Activated naive CD8-positive, alpha-beta T cell treated with anti-CD3 and anti-CD28 coated beads, Interleukin-2, amount 10 ng/mL, durations not matched to agents 7 days and 5 days (primary cell): ENCODE data around the gene ICE2. TPM values are rescaled to one million over a fixed set of nuclear protein-coding genes. Genes with fewer than 3 reads are reported as not detected.
"Not testable (repeated sequence)": the region's sequence is repeated elsewhere in the genome, so short reads cannot be mapped to it uniquely, and the experiment has no call there.

Source experiments
- ATAC-seq: fragments of 150-1000 bp; cut with Tn5 transposase; one replicate; pipeline ENCODE4 v1.10.0; 2021; ENCODE audit warnings: low read depth, moderate library complexity
- POLR2A ChIA-PET: fragments of 350-600 bp; sonication (Branson Sonifier 250); formaldehyde crosslinking; loops from one replicate; lab custom pipeline; 2021; ENCODE audit warnings: antibody characterized with exemption; lab: Charles Lee
- DNase-seq: peaks from one replicate; pipeline ENCODE4 v3.0.0; 2021
- H3K27ac Mint-ChIP-seq: one replicate; pipeline ENCODE4 v1.8.0; 2022; ENCODE audit warnings: mild to moderate bottlenecking, mixed read lengths
- H3K27me3 Mint-ChIP-seq: one replicate; pipeline ENCODE4 v1.8.0; 2022; ENCODE audit warnings: mild to moderate bottlenecking, moderate library complexity, mixed read lengths
- H3K36me3 Mint-ChIP-seq: one replicate; pipeline ENCODE4 v1.8.0; 2021; ENCODE audit warnings: mild to moderate bottlenecking, mixed read lengths
- H3K4me1 Mint-ChIP-seq: one replicate; pipeline ENCODE4 v1.8.0; 2021; ENCODE audit warnings: mixed read lengths
- H3K4me3 Mint-ChIP-seq: one replicate; pipeline ENCODE4 v1.8.0; 2022; ENCODE audit warnings: mild to moderate bottlenecking, moderate library complexity, mixed read lengths
- H3K9me3 Mint-ChIP-seq: one replicate; pipeline ENCODE4 v1.8.0; 2021; ENCODE audit warnings: mixed read lengths
- total RNA-seq, 2 experiments: library from RNA; stranded (reverse); gene quantifications; one replicate each; pipeline ENCODE4 v1.2.3, GENCODE V29; 2021

ICE2 gene
- total RNA-seq, 2 experiments from 2014 or later: 65.1 to 81.4 TPM

- Mint-ChIP-seq H3K9me3 (peaks cover 2% of the 10 kb centered on the region), H3K4me1 (peaks cover 12% of the 10 kb centered on the region), H3K4me3 (no peak overlapping the region), H3K27ac (no peak overlapping the region), H3K36me3 (peaks cover 7% of the 10 kb centered on the region), H3K27me3 (peaks cover 7% of the 10 kb centered on the region)
- POLR2A ChIA-PET: interaction anchor here (5.8 kb wide), 1 partner anchor 9 kb away, joined by 46 read pairs; the partner anchor contains the start of gene ANXA2
- no peak for DNase-seq
- ATAC-seq: no peak
Observed at GRCh38 chr15:60406513-60407414, 72.2 kb downstream of the ICE2 start.

- POLR2A ChIA-PET: no interaction called here
- DNase-seq (no peak), ATAC-seq (no peak)
- Mint-ChIP-seq H3K27me3 (peaks cover 7% of the 10 kb centered on the region), H3K27ac (no peak overlapping the region), H3K9me3 (peaks cover 2% of the 10 kb centered on the region), H3K4me1 (peaks cover 12% of the 10 kb centered on the region), H3K36me3 (peaks cover 7% of the 10 kb centered on the region), H3K4me3 (no peak overlapping the region)
Observed at GRCh38 chr15:60405399-60405798, 73.5 kb downstream of the ICE2 start.

GRCh38 chr15:60404351-60404750 lies 74.6 kb downstream of the ICE2 start:
- H3K4me3 Mint-ChIP-seq, H3K36me3 Mint-ChIP-seq, H3K27ac Mint-ChIP-seq, H3K27me3 Mint-ChIP-seq, POLR2A ChIA-PET, H3K9me3 Mint-ChIP-seq, DNase-seq, ATAC-seq: not testable (repeated sequence)
- H3K4me1 Mint-ChIP-seq: peaks cover 12% of the 10 kb centered on the region

GRCh38 chr15:60400944-60401343 lies 78.0 kb downstream of the ICE2 start:
- Mint-ChIP-seq H3K27me3 (peaks cover 9% of the 10 kb centered on the region), H3K36me3 (peaks cover 6% of the 10 kb centered on the region), H3K4me1 (peaks cover 16% of the 10 kb centered on the region), H3K27ac (no peak overlapping the region), H3K4me3 (no peak overlapping the region), H3K9me3 (no peaks in the 10 kb centered on the region)
- no peak for DNase-seq
- no peak for ATAC-seq
- POLR2A ChIA-PET: interaction anchor here (0.9 kb wide), 1 partner anchor 41 kb away, joined by 3 read pairs; no protein-coding TSS in a partner anchor

- H3K27ac Mint-ChIP-seq: no peak overlapping the region
- no peak for ATAC-seq
- no peaks in the 10 kb centered on the region for H3K9me3 Mint-ChIP-seq
- peaks cover 9% of the 10 kb centered on the region for H3K27me3 Mint-ChIP-seq
- POLR2A ChIA-PET: no interaction called here
- H3K4me3 Mint-ChIP-seq: no peak overlapping the region
- H3K4me1 Mint-ChIP-seq: peaks cover 21% of the 10 kb centered on the region
- no peak for DNase-seq
- peaks cover 11% of the 10 kb centered on the region for H3K36me3 Mint-ChIP-seq
Observed at GRCh38 chr15:60399931-60400330, 79.0 kb downstream of the ICE2 start.

- peak overlapping the region; percentile 96 for H3K27ac Mint-ChIP-seq
- peaks cover 9% of the 10 kb centered on the region for H3K27me3 Mint-ChIP-seq
- peaks cover 21% of the 10 kb centered on the region for H3K4me1 Mint-ChIP-seq
- peaks cover 15% of the 10 kb centered on the region for H3K36me3 Mint-ChIP-seq
- H3K4me3 Mint-ChIP-seq: peak overlapping the region; percentile 85
- POLR2A ChIA-PET: interaction anchor here (1.0 to 2.6 kb wide), 6 partner anchors 9 to 711 kb away, joined by 5 to 46 read pairs (median 10); partner anchors contain the start of genes BNIP2 and ICE2
- no peak for ATAC-seq
- H3K9me3 Mint-ChIP-seq: no peaks in the 10 kb centered on the region
- DNase-seq: no peak
Observed at GRCh38 chr15:60399246-60399915, 79.6 kb downstream of the ICE2 start.

- Mint-ChIP-seq H3K4me3 (peak within 1 kb of the TSS; percentile 97), H3K9me3 (no peaks in the 10 kb centered on the region), H3K27ac (peak within 1 kb of the TSS; percentile 96), H3K36me3 (peaks cover 25% of the 10 kb centered on the region), H3K27me3 (peaks cover 7% of the 10 kb centered on the region), H3K4me1 (peaks cover 30% of the 10 kb centered on the region)
- POLR2A ChIA-PET: interaction anchor here (0.6 to 2.6 kb wide), 24 partner anchors 9 to 1825 kb away, joined by 3 to 46 read pairs (median 6); partner anchors contain the start of genes BNIP2 and ICE2
- DNase-seq: peak; percentile 85
- ATAC-seq: peak; percentile 83
Observed at GRCh38 chr15:60397772-60398445, 81.0 kb downstream of the ICE2 start, which contains the start of gene ANXA2. Gene ANXA2 (minus strand): TSS chr15:60397986. CDS start chr15:60386075, 11,911 bp downstream.

- DNase-seq (peak; percentile 65), ATAC-seq (peak; percentile 27)
- Mint-ChIP-seq H3K9me3 (no peaks in the 10 kb centered on the region), H3K4me3 (peak overlapping the region; percentile 97), H3K27me3 (peaks cover 3% of the 10 kb centered on the region), H3K4me1 (peaks cover 32% of the 10 kb centered on the region), H3K27ac (peak overlapping the region; percentile 91), H3K36me3 (peaks cover 26% of the 10 kb centered on the region)
- POLR2A ChIA-PET: interaction anchor here (1.0 to 2.6 kb wide), 9 partner anchors 12 to 708 kb away, joined by 3 to 46 read pairs (median 8); partner anchors contain the start of genes BNIP2 and ICE2
Observed at GRCh38 chr15:60396958-60397771, 81.8 kb downstream of the ICE2 start.

- Mint-ChIP-seq H3K9me3 (no peaks in the 10 kb centered on the region), H3K36me3 (peaks cover 29% of the 10 kb centered on the region), H3K27ac (no peak overlapping the region), H3K4me3 (peak overlapping the region; percentile 97), H3K4me1 (peaks cover 34% of the 10 kb centered on the region), H3K27me3 (peaks cover 3% of the 10 kb centered on the region)
- no peak for ATAC-seq
- POLR2A ChIA-PET: interaction anchor here (2.6 kb wide), 1 partner anchor 82 kb away, joined by 31 read pairs; the partner anchor contains the start of gene ICE2
- no peak for DNase-seq
Observed at GRCh38 chr15:60396560-60396957, 82.4 kb downstream of the ICE2 start.

- no peaks in the 10 kb centered on the region for H3K9me3 Mint-ChIP-seq
- POLR2A ChIA-PET: no interaction called here
- peaks cover 3% of the 10 kb centered on the region for H3K27me3 Mint-ChIP-seq
- H3K4me1 Mint-ChIP-seq: peaks cover 36% of the 10 kb centered on the region
- peaks cover 30% of the 10 kb centered on the region for H3K36me3 Mint-ChIP-seq
- peak overlapping the region; percentile 97 for H3K4me3 Mint-ChIP-seq
- no peak for DNase-seq
- no peak overlapping the region for H3K27ac Mint-ChIP-seq
- ATAC-seq: no peak
Observed at GRCh38 chr15:60396100-60396499, 82.8 kb downstream of the ICE2 start.

GRCh38 chr15:60395276-60396011 lies 83.5 kb downstream of the ICE2 start:
- no peaks in the 10 kb centered on the region for H3K9me3 Mint-ChIP-seq
- DNase-seq (no peak), ATAC-seq (no peak)
- H3K4me3 Mint-ChIP-seq: peak overlapping the region; percentile 4
- H3K4me1 Mint-ChIP-seq: peaks cover 37% of the 10 kb centered on the region
- POLR2A ChIA-PET: no interaction called here
- H3K36me3 Mint-ChIP-seq: peaks cover 30% of the 10 kb centered on the region
- H3K27me3 Mint-ChIP-seq: peaks cover 3% of the 10 kb centered on the region
- no peak overlapping the region for H3K27ac Mint-ChIP-seq
